Thoracic aorta (tissue), 2 donors: ENCODE data around the gene DDX11. TPM values are rescaled to one million over a fixed set of nuclear protein-coding genes. Genes with fewer than 3 reads are reported as not detected.
"Not testable (repeated sequence)": the region's sequence is repeated elsewhere in the genome, so short reads cannot be mapped to it uniquely, and the experiment has no call there.

Source experiments
- ATAC-seq: fragments of 150-250 bp; one replicate; pipeline ENCODE4 v1.8.0; 2017; ENCODE audit warnings: low read depth; ENCODE audit not compliant: insufficient number of reproducible peaks, low FRiP score
- DNase-seq: peaks from one replicate; pipeline ENCODE4 v3.0.0-alpha.2; 2020; ENCODE audit warnings: low spot score
- H3K27ac ChIP-seq, 2 donors: fragments of 200-600 bp; sonication (generic); 1 replicate in 1 of 2; 2 replicates in 1 of 2; pipeline ENCODE4 v1.5.1; 2016; ENCODE audit warnings: mild to moderate bottlenecking in 2 of 2, moderate library complexity in 2 of 2
- H3K27me3 ChIP-seq: fragments of 200-600 bp; sonication (generic); replicated peaks from 2 replicates; pipeline ENCODE4 v1.6.0; 2016; ENCODE audit warnings: mild to moderate bottlenecking; ENCODE audit not compliant: insufficient read depth
- H3K36me3 ChIP-seq: fragments of 200-600 bp; sonication (generic); one replicate; pipeline ENCODE4 v1.5.1; 2016
- H3K4me1 ChIP-seq, 2 donors: fragments of 200-600 bp; sonication (generic); 1 replicate in 1 of 2; 2 replicates in 1 of 2; pipeline versions ENCODE4 v1.5.1 to v1.6.0; 2016; ENCODE audit warnings: low read depth in 2 of 2, mild to moderate bottlenecking in 1 of 2; ENCODE audit not compliant: control insufficient read depth in 1 of 2
- H3K4me3 ChIP-seq: fragments of 200-600 bp; sonication (generic); 2 replicates; pipeline ENCODE4 v1.5.1; 2016; ENCODE audit warnings: mild to moderate bottlenecking
- H3K9me3 ChIP-seq: fragments of 200-600 bp; sonication (generic); 2 replicates; pipeline ENCODE4 v1.5.1; 2016
- total RNA-seq, 2 donors: library from RNA; depleted of rRNA; stranded (reverse); fragments of >200 nt; gene quantifications; one replicate each; pipeline versions ENCODE4 v1.1.0 to v1.2.3, GENCODE V29; 2016
- TF ChIP-seq, protein P1 (sequence below): fragments of 200-600 bp; sonication (generic); IDR thresholded peaks from one replicate; pipeline ENCODE4 v1.5.1; 2019; ENCODE audit warnings: antibody characterized with exemption

Gene DDX11
- 10 to 100 TPM; 23.8 to 42.8 TPM for total RNA-seq

- Histone ChIP-seq H3K27ac (peak within 1 kb of the TSS; percentile 72 to 83), H3K4me3 (peak within 1 kb of the TSS; percentile 76)
- H3K27me3 ChIP-seq, H3K4me1 ChIP-seq, H3K9me3 ChIP-seq, H3K36me3 ChIP-seq: not testable (repeated sequence)
- ATAC-seq: peak; percentile 90
- peak; percentile 75 for DNase-seq
These were observed at the start of gene DDX11 for GRCh38 chr12:31073527-31074332. DDX11 (plus strand) TSS chr12:31073860; CDS start chr12:31078394, 4,534 bp downstream.

GRCh38 chr12:31026202-31026601 is 47.5 kb upstream of the DDX11 start:
- no peak overlapping the region for H3K4me3 ChIP-seq
- H3K36me3 ChIP-seq: no peaks in the 10 kb centered on the region
- H3K27me3 ChIP-seq: no peaks in the 10 kb centered on the region
- no peaks in the 10 kb centered on the region for H3K9me3 ChIP-seq
- H3K27ac ChIP-seq: no peak overlapping the region
- H3K4me1 ChIP-seq: no peaks in the 10 kb centered on the region
- ATAC-seq: no peak
- TF ChIP-seq, protein P1, sequence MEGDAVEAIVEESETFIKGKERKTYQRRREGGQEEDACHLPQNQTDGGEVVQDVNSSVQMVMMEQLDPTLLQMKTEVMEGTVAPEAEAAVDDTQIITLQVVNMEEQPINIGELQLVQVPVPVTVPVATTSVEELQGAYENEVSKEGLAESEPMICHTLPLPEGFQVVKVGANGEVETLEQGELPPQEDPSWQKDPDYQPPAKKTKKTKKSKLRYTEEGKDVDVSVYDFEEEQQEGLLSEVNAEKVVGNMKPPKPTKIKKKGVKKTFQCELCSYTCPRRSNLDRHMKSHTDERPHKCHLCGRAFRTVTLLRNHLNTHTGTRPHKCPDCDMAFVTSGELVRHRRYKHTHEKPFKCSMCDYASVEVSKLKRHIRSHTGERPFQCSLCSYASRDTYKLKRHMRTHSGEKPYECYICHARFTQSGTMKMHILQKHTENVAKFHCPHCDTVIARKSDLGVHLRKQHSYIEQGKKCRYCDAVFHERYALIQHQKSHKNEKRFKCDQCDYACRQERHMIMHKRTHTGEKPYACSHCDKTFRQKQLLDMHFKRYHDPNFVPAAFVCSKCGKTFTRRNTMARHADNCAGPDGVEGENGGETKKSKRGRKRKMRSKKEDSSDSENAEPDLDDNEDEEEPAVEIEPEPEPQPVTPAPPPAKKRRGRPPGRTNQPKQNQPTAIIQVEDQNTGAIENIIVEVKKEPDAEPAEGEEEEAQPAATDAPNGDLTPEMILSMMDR: no peak
- no peak for DNase-seq

DNA sequence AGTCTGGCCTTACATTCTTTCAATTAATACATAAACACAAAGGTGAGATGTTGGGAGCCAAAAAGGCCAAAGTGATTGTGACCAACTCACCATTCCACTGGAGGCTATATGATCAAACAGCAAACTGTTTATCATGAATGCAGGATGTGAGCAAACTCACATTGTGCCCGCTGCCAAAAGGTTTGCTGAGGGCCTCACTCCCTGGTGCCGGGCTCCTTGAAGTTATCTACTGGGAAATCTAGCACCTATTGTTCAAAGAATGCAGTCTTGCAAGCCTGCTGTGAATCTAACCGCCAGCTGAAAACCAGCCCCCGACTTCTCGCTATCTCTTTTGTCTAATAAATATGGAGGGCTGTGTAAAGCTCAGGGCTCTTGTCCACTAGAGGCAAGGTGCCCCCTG is 46.7 kb upstream of the DDX11 start:
- H3K27ac ChIP-seq, H3K36me3 ChIP-seq, H3K27me3 ChIP-seq, H3K4me1 ChIP-seq, DNase-seq, ATAC-seq, H3K4me3 ChIP-seq, H3K9me3 ChIP-seq: not testable (repeated sequence)

- DNase-seq (no peak), ATAC-seq (no peak)
- H3K9me3 ChIP-seq: no peaks in the 10 kb centered on the region
- no peak overlapping the region for H3K4me3 ChIP-seq
- H3K36me3 ChIP-seq: no peaks in the 10 kb centered on the region
- H3K27me3 ChIP-seq: no peaks in the 10 kb centered on the region
- TF ChIP-seq, protein P1: no peak
- H3K4me1 ChIP-seq: no peaks in the 10 kb centered on the region
- H3K27ac ChIP-seq: no peak overlapping the region
These were observed 44.2 kb upstream of the DDX11 start for GRCh38 chr12:31029468-31029867.

- no peaks in the 10 kb centered on the region for H3K4me1 ChIP-seq
- H3K27ac ChIP-seq: no peak overlapping the region
- no peaks in the 10 kb centered on the region for H3K9me3 ChIP-seq
- H3K4me3 ChIP-seq: no peak overlapping the region
- no peaks in the 10 kb centered on the region for H3K36me3 ChIP-seq
- DNase-seq (no peak), ATAC-seq (no peak)
- TF ChIP-seq, protein P1: no peak
- no peaks in the 10 kb centered on the region for H3K27me3 ChIP-seq
These were observed 43.6 kb upstream of the DDX11 start for GRCh38 chr12:31029916-31030562.

- Histone ChIP-seq H3K27me3 (no peaks in the 10 kb centered on the region), H3K4me1 (no peaks in the 10 kb centered on the region), H3K27ac (no peak overlapping the region), H3K4me3 (no peak overlapping the region), H3K36me3 (no peaks in the 10 kb centered on the region), H3K9me3 (no peaks in the 10 kb centered on the region)
- ATAC-seq (no peak), DNase-seq (no peak)
- TF ChIP-seq, protein P1: no peak
These were observed 41.7 kb upstream of the DDX11 start for GRCh38 chr12:31031951-31032335.
